Smooth muscle cell of the umbilical artery (primary cell): ENCODE measurements around the gene YPEL1. TPM values are rescaled to one million over a fixed set of nuclear protein-coding genes. Genes with fewer than 3 reads are reported as not detected.

ENCODE experiments used
- total RNA-seq: library from RNA; depleted of rRNA; stranded (reverse); fragments of >200 nt; gene quantifications from 2 replicates; pipeline ENCODE4 v1.2.3, GENCODE V29; 2014

YPEL1 gene, protein sequence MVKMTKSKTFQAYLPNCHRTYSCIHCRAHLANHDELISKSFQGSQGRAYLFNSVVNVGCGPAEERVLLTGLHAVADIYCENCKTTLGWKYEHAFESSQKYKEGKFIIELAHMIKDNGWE
- 0.37 and 0.59 TPM in 2 replicates for total RNA-seq

DNA sequence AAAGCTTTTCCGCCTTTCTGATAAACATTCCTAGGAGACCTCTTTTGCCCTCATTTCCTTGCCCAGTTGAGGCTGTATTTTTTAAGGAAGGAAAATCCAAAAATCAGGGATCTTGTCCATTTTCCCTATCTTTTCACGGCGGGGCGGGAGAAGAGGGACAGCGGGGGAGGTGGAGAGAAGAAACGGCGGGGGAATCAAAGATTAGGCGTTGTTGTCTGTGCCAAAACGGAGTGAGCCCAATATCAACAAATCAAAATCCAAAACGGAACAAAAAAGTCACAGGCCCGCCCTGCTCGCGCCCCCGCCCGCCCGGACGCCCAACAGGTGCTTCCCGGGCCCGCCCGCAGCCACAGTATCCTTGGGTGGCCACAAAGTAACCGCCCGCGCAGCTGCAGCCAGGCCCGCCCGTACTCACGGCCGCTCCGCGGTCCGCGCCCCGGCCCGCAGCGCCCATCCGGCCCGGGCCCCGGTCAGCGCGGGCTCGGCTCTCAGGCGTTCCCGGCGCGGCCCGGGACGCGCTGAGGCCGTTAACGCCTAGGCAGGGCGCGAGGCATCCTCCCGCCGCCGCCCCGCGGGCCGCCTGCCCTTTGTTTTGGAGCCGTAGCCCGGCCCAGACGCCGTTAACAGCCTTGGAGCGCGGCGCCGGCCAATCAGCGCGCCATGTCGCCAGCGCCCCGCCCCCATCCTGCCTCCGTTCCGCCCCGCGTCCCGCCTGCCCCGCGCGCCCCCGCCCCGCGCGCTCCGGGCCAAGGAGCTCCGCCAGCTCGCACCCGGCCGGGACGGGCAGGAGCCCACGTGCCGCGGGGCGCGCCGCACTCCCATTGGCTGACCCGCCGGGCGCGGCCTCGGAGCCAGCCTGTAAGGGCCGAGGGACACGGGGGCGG lies at the start of gene YPEL1:
YPEL1 (minus strand) TSS at position 595 of the 884 bp plus-strand sequence. CDS start 25,050 bp downstream, outside the sequence.

Other genes with a start within 250 kb of the YPEL1 start
- 0.14 and 0.59 TPM in 2 replicates for gene RIMBP3C, start 184.3 kb downstream of the YPEL1 start, total RNA-seq
- 22.0 and 39.2 TPM in 2 replicates for gene UBE2L3, start 168.1 kb downstream of the YPEL1 start, total RNA-seq
- gene YDJC, start 105.8 kb downstream of the YPEL1 start, total RNA-seq = 8.3 and 17.2 TPM in 2 replicates
- under 0.01 and 0.18 TPM in 2 replicates for gene CCDC116, start 103.0 kb downstream of the YPEL1 start, total RNA-seq
- gene SDF2L1, start 93.5 kb downstream of the YPEL1 start, total RNA-seq = 29.7 and 35.6 TPM in 2 replicates
- gene PPIL2, start 69.8 kb downstream of the YPEL1 start, total RNA-seq = 17.8 and 29.6 TPM in 2 replicates
- gene MAPK1, start 131.9 kb upstream of the YPEL1 start, total RNA-seq = 47.2 and 76.2 TPM in 2 replicates
- gene PPM1F, start 217.1 kb upstream of the YPEL1 start, total RNA-seq = 34.4 and 80.5 TPM in 2 replicates
- 27.0 and 33.7 TPM in 2 replicates for gene TOP3B, start 247.0 kb upstream of the YPEL1 start, total RNA-seq